GM12892 (cell line): ENCODE results near the gene KANSL3.

Experiments
- POLR2A ChIP-seq: IDR thresholded peaks from 2 replicates; pipeline ENCODE4 v1.6.1; 2011; ENCODE audit warnings: low read depth, low read length, control low read depth
- POLR2AphosphoS5 ChIP-seq: IDR thresholded peaks from 2 replicates; pipeline ENCODE4 v1.6.1; 2011; ENCODE audit warnings: low read depth, low read length, control low read depth

DNA sequence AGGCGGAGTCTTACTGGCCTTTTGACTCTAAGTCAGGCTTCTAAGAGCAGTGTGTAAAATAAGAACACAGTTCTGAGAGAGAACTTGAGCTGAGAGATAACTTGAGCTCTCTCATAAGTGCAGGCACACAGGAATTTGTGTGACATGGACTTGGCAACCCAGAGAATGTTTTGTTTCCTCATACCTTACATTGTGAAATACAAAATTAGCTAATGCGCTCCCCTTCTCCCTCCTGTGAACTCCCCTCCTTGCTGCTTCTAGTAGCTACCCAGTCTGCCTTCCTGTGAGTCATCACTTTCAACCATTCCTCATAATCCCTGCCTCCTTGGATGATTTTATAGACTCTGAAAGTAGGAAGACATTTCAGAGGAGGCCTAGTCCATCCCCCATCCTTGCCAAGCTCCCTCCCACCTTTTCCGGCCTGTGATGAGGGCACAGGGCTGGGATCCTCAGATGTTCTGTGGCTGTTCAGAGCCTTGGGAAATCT, 27.0 kb upstream of the KANSL3 start:
- no peak for TF ChIP-seq POLR2A
- no peak for TF ChIP-seq POLR2AphosphoS5
